Keratinocyte (primary cell): Measurements from ENCODE around the gene ZFP36L1. TPM values are rescaled to one million over a fixed set of nuclear protein-coding genes. Genes with fewer than 3 reads are reported as not detected.

Experiments used
- DNase-seq: peaks from one replicate; pipeline ENCODE4 v3.0.0-alpha.2; 2011; ENCODE audit warnings: low read depth, missing footprints, low spot score
- FAIRE-seq: peaks from 2 replicates; lab custom pipeline; 2011; peaks lifted over from hg19 to GRCh38; lab: Jason Lieb, UNC
- H2AFZ ChIP-seq: 2 replicates; pipeline ENCODE4 v1.6.0; 2012; ENCODE audit warnings: low read length, control low read depth, inconsistent platforms; ENCODE audit not compliant: control insufficient read depth
- H3K27ac ChIP-seq: 2 replicates; pipeline ENCODE4 v1.5.1; 2011; ENCODE audit warnings: low read length; ENCODE audit not compliant: control insufficient read depth, insufficient read depth
- H3K27me3 ChIP-seq: 3 replicates; pipeline ENCODE4 v1.6.0; 2011; ENCODE audit warnings: low read length; ENCODE audit not compliant: control insufficient read depth, insufficient read depth; ENCODE audit errors: extremely low read depth
- H3K36me3 ChIP-seq, 2 experiments: 2 replicates in 1 of 2; 3 replicates in 1 of 2; pipeline ENCODE4 v1.5.1; 2011; ENCODE audit warnings: low read length in 2 of 2, mild to moderate bottlenecking in 1 of 2; ENCODE audit not compliant: control insufficient read depth in 2 of 2, insufficient read depth in 2 of 2; ENCODE audit errors: extremely low read depth in 1 of 2
- H3K4me1 ChIP-seq: 3 replicates; pipeline ENCODE4 v1.5.1; 2011; ENCODE audit warnings: low read length; ENCODE audit not compliant: control insufficient read depth, insufficient read depth; ENCODE audit errors: extremely low read depth
- H3K4me2 ChIP-seq: 3 replicates; pipeline ENCODE4 v1.6.0; 2011; ENCODE audit warnings: low read depth, low read length; ENCODE audit not compliant: control insufficient read depth, insufficient read depth; ENCODE audit errors: extremely low read depth
- H3K4me3 ChIP-seq, 3 experiments: fragments of 200-600 bp in 1 of 3; sonication (generic) in 1 of 3; 2 replicates in 2 of 3; 3 replicates in 1 of 3; pipeline ENCODE4 v1.5.1; 2011 to 2016; ENCODE audit warnings: low read length in 3 of 3, mild to moderate bottlenecking in 3 of 3, control low read depth in 2 of 3, inconsistent platforms in 1 of 3, low read depth in 1 of 3, mixed read lengths in 1 of 3, mixed run types in 1 of 3, moderate library complexity in 1 of 3; ENCODE audit not compliant: control insufficient read depth in 2 of 3, insufficient read depth in 2 of 3; ENCODE audit errors: extremely low read depth in 1 of 3
- H3K79me2 ChIP-seq: 2 replicates; pipeline ENCODE4 v1.6.0; 2012; ENCODE audit warnings: low read length; ENCODE audit not compliant: control insufficient read depth, insufficient read depth
- H3K9ac ChIP-seq: 3 replicates; pipeline ENCODE4 v1.6.0; 2011; ENCODE audit warnings: low read length; ENCODE audit not compliant: control insufficient read depth, insufficient read depth; ENCODE audit errors: extremely low read depth
- H3K9me1 ChIP-seq: 3 replicates; pipeline ENCODE4 v1.6.0; 2011; ENCODE audit warnings: low read length; ENCODE audit not compliant: control insufficient read depth, insufficient read depth; ENCODE audit errors: extremely low read depth
- H3K9me3 ChIP-seq: 2 replicates; pipeline ENCODE4 v1.5.1; 2012; ENCODE audit warnings: low read depth, low read length; ENCODE audit not compliant: control insufficient read depth
- H4K20me1 ChIP-seq: 3 replicates; pipeline ENCODE4 v1.6.0; 2011; ENCODE audit warnings: low read length; ENCODE audit not compliant: control insufficient read depth, insufficient read depth; ENCODE audit errors: extremely low read depth
- CTCF ChIP-seq, 3 experiments: IDR thresholded peaks in 1 of 3; conservative IDR thresholded peaks in 1 of 3; optimal IDR thresholded peaks in 1 of 3; 2 replicates in 2 of 3; 3 replicates in 1 of 3; pipeline versions ENCODE3 to v1.5.1; 2011; ENCODE audit warnings: low read length in 3 of 3, mild to moderate bottlenecking in 3 of 3, moderate library complexity in 2 of 3, control low read depth in 1 of 3, inconsistent platforms in 1 of 3; ENCODE audit not compliant: insufficient read depth in 2 of 3; ENCODE audit errors: extremely low read depth in 1 of 3
- EZH2 ChIP-seq: IDR thresholded peaks from one replicate; pipeline ENCODE4 v1.6.1; 2012; ENCODE audit warnings: inconsistent platforms, mild to moderate bottlenecking, low read length, moderate library complexity
- dilution Hi-C: fragments of 300-500 bp; cut with MboI; formaldehyde crosslinking; loops from one replicate; pipeline ENCODE4 v1.7.0; 2020; ENCODE audit warnings: low sequenced_read_pairs; ENCODE audit not compliant: extremely low pct_ligation_motif_present
- polyA plus RNA-seq, 5 experiments: library from polyadenylated mRNA; depleted of rRNA in 3 of 5; stranded (reverse) in 3 of 5; stranded (forward) in 1 of 5; unstranded in 1 of 5; fragments of >200 nt; gene quantifications; 1 replicate in 1 of 5; 2 replicates in 3 of 5; 3 replicates in 1 of 5; pipeline versions ENCODE4 v1.2.1 to v1.2.3, GENCODE V29; 2011 to 2012; ENCODE audit warnings: missing spikeins in 2 of 5, low read depth in 1 of 5, low replicate concordance in 1 of 5

The ZFP36L1 gene
- polyA plus RNA-seq, 1 donor (not counting 4 experiments of a cell fraction or from before 2014, with no cell fraction given): 85.2 TPM

- Histone ChIP-seq H3K9me3 (no peaks in the 10 kb centered on the region), H3K27ac (no peak overlapping the region), H3K4me3 (no peak overlapping the region), H2AFZ (no peak overlapping the region), H3K27me3 (no peaks in the 10 kb centered on the region), H3K4me1 (peaks cover 10% of the 10 kb centered on the region), H3K9ac (no peak overlapping the region), H3K9me1 (no peaks in the 10 kb centered on the region), H3K4me2 (no peak overlapping the region), H4K20me1 (no peaks in the 10 kb centered on the region), H3K79me2 (no peaks in the 10 kb centered on the region), H3K36me3 (no peaks in the 10 kb centered on the region)
- DNase-seq: no peak
- dilution Hi-C loops: no loop called here
- FAIRE-seq: no peak
- no peak for TF ChIP-seq EZH2
- no peak for TF ChIP-seq CTCF (optimal IDR thresholded peaks at IDR 0.05 in 1 of 3, IDR thresholded peaks at IDR 0.05 in 1 of 3, conservative IDR thresholded peaks at IDR 0.05 in 1 of 3; ENCODE audit: extremely low read depth in 1 of 3, insufficient read depth in 2 of 3, low read length in 3 of 3)
Measured at GRCh38 chr14:68809524-68809923, 16.7 kb upstream of the ZFP36L1 start.

GRCh38 chr14:68808696-68809480, 16.0 kb upstream of the ZFP36L1 start:
- no peak for FAIRE-seq

More at GRCh38 chr14:68808696-68809480, 16.0 kb upstream of the ZFP36L1 start:
- Histone ChIP-seq H3K27ac (no peak overlapping the region), H3K9me3 (no peaks in the 10 kb centered on the region), H3K27me3 (no peaks in the 10 kb centered on the region), H3K9me1 (no peaks in the 10 kb centered on the region), H3K9ac (no peak overlapping the region), H2AFZ (no peak overlapping the region), H3K4me1 (peaks cover 5% of the 10 kb centered on the region), H3K79me2 (no peaks in the 10 kb centered on the region), H3K4me3 (no peak overlapping the region), H3K4me2 (no peak overlapping the region), H3K36me3 (no peaks in the 10 kb centered on the region), H4K20me1 (no peaks in the 10 kb centered on the region)
- no peak for DNase-seq
- dilution Hi-C loops: no loop called here
- TF ChIP-seq EZH2: no peak
